ENCODE measurements around the gene TRIM36.

DNA sequence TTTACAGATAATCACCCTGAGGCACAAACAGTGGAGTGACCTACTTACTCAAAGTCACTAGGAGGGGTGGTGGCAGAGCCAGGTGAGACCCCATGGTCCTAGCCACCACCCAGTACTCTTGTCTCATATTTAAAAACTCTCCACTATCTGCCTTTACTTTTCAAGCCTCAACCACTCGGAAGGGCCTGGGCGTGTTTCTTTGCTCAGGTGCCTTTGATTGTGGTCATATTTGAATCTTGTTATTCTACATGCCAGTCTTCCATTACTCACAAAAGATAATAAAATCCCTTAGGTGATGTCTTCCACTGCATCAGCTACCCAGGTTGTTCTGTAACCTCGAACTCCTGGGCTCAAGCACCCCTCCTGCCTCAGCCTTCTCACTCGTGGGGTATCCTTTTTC is 20.7 kb upstream of the TRIM36 start:
- TF ChIP-seq, protein P1, sequence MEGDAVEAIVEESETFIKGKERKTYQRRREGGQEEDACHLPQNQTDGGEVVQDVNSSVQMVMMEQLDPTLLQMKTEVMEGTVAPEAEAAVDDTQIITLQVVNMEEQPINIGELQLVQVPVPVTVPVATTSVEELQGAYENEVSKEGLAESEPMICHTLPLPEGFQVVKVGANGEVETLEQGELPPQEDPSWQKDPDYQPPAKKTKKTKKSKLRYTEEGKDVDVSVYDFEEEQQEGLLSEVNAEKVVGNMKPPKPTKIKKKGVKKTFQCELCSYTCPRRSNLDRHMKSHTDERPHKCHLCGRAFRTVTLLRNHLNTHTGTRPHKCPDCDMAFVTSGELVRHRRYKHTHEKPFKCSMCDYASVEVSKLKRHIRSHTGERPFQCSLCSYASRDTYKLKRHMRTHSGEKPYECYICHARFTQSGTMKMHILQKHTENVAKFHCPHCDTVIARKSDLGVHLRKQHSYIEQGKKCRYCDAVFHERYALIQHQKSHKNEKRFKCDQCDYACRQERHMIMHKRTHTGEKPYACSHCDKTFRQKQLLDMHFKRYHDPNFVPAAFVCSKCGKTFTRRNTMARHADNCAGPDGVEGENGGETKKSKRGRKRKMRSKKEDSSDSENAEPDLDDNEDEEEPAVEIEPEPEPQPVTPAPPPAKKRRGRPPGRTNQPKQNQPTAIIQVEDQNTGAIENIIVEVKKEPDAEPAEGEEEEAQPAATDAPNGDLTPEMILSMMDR (IDR thresholded peaks at IDR 0.05) = no peak
- TF ChIP-seq EP300 (IDR thresholded peaks at IDR 0.05) (no peak), POLR2A (IDR thresholded peaks at IDR 0.05) (no peak)
